SK-N-MC (cell line): Measurements from ENCODE around the gene ITGAD.

ENCODE experiments used
- EZH2 ChIP-seq: fragments of 200-600 bp; sonication (generic); IDR thresholded peaks from one replicate; pipeline ENCODE4 v1.6.1; 2017; ENCODE audit warnings: antibody characterized with exemption
- FOXP2 ChIP-seq: optimal IDR thresholded peaks from 2 replicates; pipeline ENCODE3; 2011; ENCODE audit warnings: mild to moderate bottlenecking, moderate library complexity; ENCODE audit not compliant: insufficient read depth; ENCODE audit errors: extremely low read length, control extremely low read depth
- POLR2AphosphoS5 ChIP-seq: IDR thresholded peaks from 2 replicates; pipeline ENCODE4 v1.6.1; 2012; ENCODE audit warnings: mild to moderate bottlenecking, low read depth, low read length, borderline replicate concordance

DNA sequence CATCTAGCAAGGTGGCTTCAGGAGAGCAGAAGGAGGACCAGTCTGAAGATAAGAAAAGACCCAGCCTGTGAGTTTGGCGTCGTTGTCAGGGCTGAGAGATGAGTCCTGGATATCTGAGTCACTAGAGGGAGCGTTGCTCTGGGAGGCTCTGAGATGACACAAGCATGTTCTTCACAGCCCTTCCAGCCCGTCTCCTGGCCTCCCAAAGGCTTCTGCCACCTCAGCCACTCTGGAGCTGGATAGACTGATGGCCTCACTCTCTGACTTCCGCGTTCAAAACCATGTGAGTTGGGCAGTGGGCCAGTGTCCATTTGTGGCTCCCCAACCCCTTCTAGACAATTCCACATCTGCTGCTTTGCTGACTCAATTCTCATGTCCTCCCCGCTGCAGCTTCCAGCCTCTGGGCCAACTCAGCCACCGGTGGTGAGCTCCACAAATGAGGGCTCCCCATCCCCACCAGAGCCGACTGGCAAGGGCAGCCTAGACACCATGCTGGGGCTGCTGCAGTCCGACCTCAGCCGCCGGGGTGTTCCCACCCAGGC is 81.1 kb downstream of the ITGAD start:
- TF ChIP-seq POLR2AphosphoS5 (no peak), EZH2 (no peak), FOXP2 (no peak)
